ENCODE results near the gene ZBTB32.

The ZBTB32 gene

DNA sequence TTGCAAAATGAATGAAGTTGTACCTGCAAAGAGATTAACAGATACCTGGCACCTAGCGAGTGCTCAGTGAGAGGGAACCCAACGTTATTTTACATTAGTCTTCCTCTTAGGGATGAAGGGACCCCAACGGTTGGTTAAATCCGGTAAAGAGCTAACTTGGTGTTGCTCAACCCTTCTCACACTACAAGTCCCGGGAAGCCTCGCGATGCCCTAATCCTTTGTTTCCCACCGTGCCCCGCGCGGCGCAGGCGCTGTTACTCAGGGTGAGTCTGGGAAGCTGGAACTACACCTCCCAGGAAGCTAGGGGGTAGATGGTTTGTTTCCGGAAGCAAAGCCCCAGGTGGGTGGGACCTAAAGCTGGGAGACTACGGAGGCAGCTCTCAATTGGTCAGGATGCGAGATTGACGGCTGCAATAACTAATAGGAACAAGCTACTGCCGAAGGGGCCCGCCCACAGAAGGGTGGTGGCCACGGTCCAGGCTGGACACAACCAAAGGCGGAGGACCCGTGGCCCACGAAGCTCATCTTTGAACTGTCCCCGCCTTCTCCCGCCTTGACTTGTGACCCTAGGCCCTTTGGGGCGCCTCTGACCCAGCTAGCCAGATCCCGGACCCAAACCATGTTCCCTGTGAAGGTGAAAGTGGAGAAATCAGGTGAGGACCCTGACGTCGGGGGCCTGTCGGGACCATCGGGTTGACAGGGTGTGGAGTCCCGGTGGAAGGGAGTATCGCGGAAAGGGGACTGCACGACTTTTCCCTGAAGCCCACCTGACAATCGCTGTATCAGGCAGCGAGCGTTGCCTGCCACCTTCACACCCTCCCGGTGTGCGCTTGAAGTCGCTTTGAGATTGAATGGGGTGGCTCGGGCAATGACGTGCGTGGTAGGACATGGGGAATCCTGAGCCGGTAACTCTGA, 44.0 kb downstream of the ZBTB32 start, which contains the start of gene LIN37 (continued):
- no peak for TF ChIP-seq ZNF169 (tag by site-specific recombination; IDR thresholded peaks at IDR 0.05)
- peak; percentile 47; the same call in 1 of the 2 replicates for TF ChIP-seq ZBTB20 (tag by site-specific recombination; IDR thresholded peaks at IDR 0.05)
- TF ChIP-seq, protein P1, sequence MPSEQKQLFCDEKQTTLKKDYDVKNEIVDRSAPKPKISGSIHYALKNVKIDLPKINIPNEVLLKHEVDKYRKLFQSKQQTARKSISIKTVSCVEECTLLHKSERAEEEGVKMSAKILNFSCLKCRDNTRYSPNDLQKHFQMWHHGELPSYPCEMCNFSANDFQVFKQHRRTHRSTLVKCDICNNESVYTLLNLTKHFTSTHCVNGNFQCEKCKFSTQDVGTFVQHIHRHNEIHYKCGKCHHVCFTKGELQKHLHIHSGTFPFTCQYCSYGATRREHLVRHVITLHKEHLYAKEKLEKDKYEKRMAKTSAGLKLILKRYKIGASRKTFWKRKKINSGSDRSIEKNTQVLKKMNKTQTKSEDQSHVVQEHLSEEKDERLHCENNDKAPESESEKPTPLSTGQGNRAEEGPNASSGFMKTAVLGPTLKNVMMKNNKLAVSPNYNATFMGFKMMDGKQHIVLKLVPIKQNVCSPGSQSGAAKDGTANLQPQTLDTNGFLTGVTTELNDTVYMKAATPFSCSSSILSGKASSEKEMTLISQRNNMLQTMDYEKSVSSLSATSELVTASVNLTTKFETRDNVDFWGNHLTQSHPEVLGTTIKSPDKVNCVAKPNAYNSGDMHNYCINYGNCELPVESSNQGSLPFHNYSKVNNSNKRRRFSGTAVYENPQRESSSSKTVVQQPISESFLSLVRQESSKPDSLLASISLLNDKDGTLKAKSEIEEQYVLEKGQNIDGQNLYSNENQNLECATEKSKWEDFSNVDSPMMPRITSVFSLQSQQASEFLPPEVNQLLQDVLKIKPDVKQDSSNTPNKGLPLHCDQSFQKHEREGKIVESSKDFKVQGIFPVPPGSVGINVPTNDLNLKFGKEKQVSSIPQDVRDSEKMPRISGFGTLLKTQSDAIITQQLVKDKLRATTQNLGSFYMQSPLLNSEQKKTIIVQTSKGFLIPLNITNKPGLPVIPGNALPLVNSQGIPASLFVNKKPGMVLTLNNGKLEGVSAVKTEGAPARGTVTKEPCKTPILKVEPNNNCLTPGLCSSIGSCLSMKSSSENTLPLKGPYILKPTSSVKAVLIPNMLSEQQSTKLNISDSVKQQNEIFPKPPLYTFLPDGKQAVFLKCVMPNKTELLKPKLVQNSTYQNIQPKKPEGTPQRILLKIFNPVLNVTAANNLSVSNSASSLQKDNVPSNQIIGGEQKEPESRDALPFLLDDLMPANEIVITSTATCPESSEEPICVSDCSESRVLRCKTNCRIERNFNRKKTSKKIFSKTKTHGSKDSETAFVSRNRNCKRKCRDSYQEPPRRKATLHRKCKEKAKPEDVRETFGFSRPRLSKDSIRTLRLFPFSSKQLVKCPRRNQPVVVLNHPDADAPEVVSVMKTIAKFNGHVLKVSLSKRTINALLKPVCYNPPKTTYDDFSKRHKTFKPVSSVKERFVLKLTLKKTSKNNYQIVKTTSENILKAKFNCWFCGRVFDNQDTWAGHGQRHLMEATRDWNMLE (tag by site-specific recombination; conservative IDR thresholded peaks at IDR 0.05; ENCODE audit: low read depth), result peak; percentile 59; the same call in 1 of the 2 replicates
- peak; percentile 87 for TF ChIP-seq ZNF600 (tag by site-specific recombination; IDR thresholded peaks at IDR 0.05)
- no peak for TF ChIP-seq ZIC2 (tag by site-specific recombination; IDR thresholded peaks at IDR 0.05)
- peak; percentile 62; the same call in 1 of the 2 replicates for TF ChIP-seq ZNF629 (tag by site-specific recombination; IDR thresholded peaks at IDR 0.05)
- TF ChIP-seq, protein P2, sequence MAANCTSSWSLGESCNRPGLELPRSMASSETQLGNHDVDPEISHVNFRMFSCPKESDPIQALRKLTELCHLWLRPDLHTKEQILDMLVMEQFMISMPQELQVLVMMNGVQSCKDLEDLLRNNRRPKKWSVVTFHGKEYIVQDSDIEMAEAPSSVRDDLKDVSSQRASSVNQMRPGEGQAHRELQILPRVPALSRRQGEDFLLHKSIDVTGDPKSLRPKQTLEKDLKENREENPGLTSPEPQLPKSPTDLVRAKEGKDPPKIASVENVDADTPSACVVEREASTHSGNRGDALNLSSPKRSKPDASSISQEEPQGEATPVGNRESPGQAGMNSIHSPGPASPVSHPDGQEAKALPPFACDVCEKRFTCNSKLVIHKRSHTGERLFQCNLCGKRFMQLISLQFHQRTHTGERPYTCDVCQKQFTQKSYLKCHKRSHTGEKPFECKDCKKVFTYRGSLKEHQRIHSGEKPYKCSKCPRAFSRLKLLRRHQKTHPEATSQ (tag by site-specific recombination; IDR thresholded peaks at IDR 0.05), result no peak
- no peak for TF ChIP-seq ZNF473 (tag by site-specific recombination; IDR thresholded peaks at IDR 0.05)
- no peak for TF ChIP-seq ZNF174 (tag by site-specific recombination; IDR thresholded peaks at IDR 0.05)
- TF ChIP-seq, protein P3, sequence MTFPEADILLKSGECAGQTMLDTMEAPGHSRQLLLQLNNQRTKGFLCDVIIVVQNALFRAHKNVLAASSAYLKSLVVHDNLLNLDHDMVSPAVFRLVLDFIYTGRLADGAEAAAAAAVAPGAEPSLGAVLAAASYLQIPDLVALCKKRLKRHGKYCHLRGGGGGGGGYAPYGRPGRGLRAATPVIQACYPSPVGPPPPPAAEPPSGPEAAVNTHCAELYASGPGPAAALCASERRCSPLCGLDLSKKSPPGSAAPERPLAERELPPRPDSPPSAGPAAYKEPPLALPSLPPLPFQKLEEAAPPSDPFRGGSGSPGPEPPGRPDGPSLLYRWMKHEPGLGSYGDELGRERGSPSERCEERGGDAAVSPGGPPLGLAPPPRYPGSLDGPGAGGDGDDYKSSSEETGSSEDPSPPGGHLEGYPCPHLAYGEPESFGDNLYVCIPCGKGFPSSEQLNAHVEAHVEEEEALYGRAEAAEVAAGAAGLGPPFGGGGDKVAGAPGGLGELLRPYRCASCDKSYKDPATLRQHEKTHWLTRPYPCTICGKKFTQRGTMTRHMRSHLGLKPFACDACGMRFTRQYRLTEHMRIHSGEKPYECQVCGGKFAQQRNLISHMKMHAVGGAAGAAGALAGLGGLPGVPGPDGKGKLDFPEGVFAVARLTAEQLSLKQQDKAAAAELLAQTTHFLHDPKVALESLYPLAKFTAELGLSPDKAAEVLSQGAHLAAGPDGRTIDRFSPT (tag by site-specific recombination; IDR thresholded peaks at IDR 0.05), result no peak
- TF ChIP-seq, protein P4, sequence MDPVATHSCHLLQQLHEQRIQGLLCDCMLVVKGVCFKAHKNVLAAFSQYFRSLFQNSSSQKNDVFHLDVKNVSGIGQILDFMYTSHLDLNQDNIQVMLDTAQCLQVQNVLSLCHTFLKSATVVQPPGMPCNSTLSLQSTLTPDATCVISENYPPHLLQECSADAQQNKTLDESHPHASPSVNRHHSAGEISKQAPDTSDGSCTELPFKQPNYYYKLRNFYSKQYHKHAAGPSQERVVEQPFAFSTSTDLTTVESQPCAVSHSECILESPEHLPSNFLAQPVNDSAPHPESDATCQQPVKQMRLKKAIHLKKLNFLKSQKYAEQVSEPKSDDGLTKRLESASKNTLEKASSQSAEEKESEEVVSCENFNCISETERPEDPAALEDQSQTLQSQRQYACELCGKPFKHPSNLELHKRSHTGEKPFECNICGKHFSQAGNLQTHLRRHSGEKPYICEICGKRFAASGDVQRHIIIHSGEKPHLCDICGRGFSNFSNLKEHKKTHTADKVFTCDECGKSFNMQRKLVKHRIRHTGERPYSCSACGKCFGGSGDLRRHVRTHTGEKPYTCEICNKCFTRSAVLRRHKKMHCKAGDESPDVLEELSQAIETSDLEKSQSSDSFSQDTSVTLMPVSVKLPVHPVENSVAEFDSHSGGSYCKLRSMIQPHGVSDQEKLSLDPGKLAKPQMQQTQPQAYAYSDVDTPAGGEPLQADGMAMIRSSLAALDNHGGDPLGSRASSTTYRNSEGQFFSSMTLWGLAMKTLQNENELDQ (tag by site-specific recombination; IDR thresholded peaks at IDR 0.05; ENCODE audit: low read depth), result no peak

DNA sequence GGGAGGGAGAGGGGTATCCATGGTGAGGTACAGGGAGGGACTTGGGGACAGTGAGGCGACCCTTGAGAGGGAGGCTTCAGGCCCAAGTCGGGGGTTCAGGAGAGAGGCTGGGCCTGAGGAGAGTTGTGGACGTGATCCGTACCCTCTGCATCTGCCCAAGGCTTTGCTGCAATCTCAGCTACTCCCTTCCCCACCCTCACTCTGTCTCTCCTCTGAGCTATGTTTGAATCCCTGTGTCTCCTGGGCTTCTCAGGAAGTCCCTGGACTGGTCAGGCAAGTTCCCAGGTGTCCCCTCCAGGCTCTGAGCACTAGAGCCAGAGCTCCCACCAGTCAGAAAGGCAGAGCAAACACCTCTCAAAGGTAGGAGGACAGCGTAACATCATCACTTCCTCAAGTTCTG, 45.8 kb downstream of the ZBTB32 start:
- H3K27ac ChIP-seq (ENCODE audit: extremely low read depth, low read depth, low read length), result peak overlapping the region; percentile 17; the same call in 1 of the 2 replicates
- CTCF ChIA-PET, result interaction anchor here (0.7 to 1.0 kb wide), 2 partner anchors 23 to 56 kb away, joined by 3 read pairs; no protein-coding TSS in a partner anchor
- H3K4me1 ChIP-seq (ENCODE audit: control insufficient read depth, insufficient read depth, low read length), result peaks cover 22% of the 10 kb centered on the region
- POLR2A ChIA-PET, result interaction anchor here (0.6 to 4.1 kb wide), 3 partner anchors 10 to 243 kb away, joined by 3 to 34 read pairs (median 3); no protein-coding TSS in a partner anchor
- no peaks in the 10 kb centered on the region; the same call in none of the 2 replicates for H3K9me3 ChIP-seq (ENCODE audit: control insufficient read depth, insufficient read depth, low read depth, low read length)
- H3K4me3 ChIP-seq (ENCODE audit: low read depth, low read length), result no peak overlapping the region
- H3K36me3 ChIP-seq (ENCODE audit: control insufficient read depth in 2 of 2, insufficient read depth in 1 of 2, low read length in 2 of 2), result peaks cover 29 to 65% of the 10 kb centered on the region in 2 experiments
- TF ChIP-seq ZNF394 (tag by site-specific recombination; IDR thresholded peaks at IDR 0.05; ENCODE audit: borderline replicate concordance), result peak; percentile 87
- peak; percentile 60 for TF ChIP-seq ZNF600 (tag by site-specific recombination; IDR thresholded peaks at IDR 0.05)
- TF ChIP-seq ZNF658 (tag by site-specific recombination; IDR thresholded peaks at IDR 0.05), result 0 out of 2 replicates have a peak, but pooled peaks have one; percentile 23
- TF ChIP-seq KLF1 (tag by site-specific recombination; IDR thresholded peaks at IDR 0.05), result no peak

Data from HEK293 (cell line).